Measurements from ENCODE around the gene GFOD1.
"Not testable (repeated sequence)": the region's sequence is repeated elsewhere in the genome, so short reads cannot be mapped to it uniquely, and the experiment has no call there.

Gene GFOD1

GRCh38 chr6:13434777-13435176 is 52.6 kb downstream of the GFOD1 start:
- DNase-seq (ENCODE audit: insufficient read length, low spot score) (no peak), FAIRE-seq (no peak)
- TF ChIP-seq CTCF (IDR thresholded peaks at IDR 0.05; ENCODE audit: insufficient read depth, missing control alignments) = no peak

DNA sequence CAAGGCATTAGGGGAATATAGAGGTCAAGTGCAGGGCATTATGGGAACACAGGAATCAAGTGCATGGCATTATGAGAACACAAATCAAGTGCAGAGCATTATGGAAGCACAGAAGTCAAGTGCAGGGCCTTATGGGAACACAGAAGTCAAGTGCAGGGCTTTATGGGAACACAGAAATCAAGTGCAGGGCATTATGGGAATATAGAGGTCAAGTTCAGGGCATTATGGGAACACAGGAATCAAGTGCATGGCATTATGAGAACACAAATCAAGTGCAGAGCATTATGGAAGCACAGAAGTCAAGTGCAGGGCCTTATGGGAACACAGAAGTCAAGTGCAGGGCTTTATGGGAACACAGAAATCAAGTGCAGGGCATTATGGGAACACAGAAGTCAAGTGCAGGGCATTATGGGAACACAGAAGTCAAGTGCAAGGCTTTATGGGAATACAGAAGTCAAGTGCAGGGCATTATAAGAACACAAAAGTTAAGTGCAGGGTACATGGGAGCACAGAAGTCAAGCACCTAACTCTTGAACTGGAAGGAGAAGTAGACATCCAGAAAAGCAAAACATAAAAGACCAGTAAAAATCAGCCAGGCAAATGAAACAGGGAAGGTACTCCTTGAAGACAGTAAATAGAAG is 53.1 kb downstream of the GFOD1 start:
- not testable (repeated sequence) for DNase-seq (ENCODE audit: insufficient read length, low spot score); FAIRE-seq

- FAIRE-seq = no peak
- TF ChIP-seq CTCF (IDR thresholded peaks at IDR 0.05; ENCODE audit: insufficient read depth, missing control alignments) = no peak
- DNase-seq (ENCODE audit: insufficient read length, low spot score) = no peak
Observed at GRCh38 chr6:13433709-13434121, 53.7 kb downstream of the GFOD1 start.

DNA sequence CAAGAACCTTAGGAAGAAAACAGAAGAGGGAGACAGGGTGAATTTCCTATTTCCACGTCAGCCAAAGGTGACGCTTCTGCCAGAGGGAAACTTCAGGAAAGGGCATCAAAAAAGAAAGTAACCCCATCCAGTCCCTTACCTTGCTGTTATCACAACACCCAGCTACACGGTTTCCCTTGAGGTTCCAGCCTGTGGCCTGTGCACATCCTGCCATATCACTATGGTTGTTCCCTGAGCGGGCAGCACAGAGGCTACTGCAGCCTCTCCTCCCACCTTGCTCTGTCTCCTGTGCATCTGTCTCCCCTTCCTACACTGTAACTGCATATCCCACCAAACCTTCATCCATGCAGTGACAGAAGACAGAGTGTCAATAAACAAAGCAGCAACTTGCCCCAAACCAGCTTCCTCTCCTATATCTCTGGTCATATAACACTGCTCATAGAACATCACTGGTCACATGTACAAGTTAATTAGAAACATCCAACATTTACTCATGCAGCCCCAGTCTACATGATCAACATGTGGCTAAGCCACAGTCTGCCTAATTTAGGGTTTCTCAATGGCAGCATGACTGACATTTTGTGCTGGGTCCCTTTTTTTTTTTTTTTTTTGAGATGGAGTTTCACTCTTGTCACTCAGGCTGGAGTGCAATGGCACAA is 54.7 kb downstream of the GFOD1 start:
- no peak for TF ChIP-seq CTCF (IDR thresholded peaks at IDR 0.05; ENCODE audit: insufficient read depth, missing control alignments)
- no peak for DNase-seq (ENCODE audit: insufficient read length, low spot score)
- no peak for FAIRE-seq

- DNase-seq (ENCODE audit: insufficient read length, low spot score) = no peak
- no peak for FAIRE-seq
Observed at GRCh38 chr6:13431861-13432465, 55.4 kb downstream of the GFOD1 start.

DNA sequence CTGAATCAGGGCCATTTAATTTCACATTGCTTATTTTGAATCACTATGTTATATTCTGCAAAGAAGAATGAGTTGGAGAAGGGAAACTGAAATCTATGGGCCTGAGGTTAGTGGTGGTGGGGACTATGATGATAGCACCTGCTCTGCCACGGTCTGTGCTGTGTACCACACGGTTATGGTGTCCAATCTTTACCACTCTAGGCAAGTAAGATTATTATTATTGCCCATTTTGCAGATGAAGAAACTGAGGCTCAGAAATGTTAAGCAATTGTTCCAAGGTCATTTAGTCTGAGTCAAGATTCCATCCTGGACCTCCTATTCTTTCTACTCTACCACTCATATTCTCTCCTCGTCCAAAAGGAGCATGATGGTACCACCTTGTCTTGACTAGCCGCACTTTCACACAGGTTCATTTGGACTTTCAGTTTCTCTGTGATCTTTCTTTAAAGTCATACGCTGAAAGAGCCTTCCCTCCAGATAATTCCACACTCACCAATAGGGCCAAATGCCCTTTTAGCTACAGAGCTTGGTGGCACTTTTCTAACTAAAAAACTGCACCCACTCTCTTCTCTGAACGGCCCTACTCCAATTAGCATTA is 56.2 kb downstream of the GFOD1 start:
- no peak for TF ChIP-seq CTCF (IDR thresholded peaks at IDR 0.05; ENCODE audit: insufficient read depth, missing control alignments)
- FAIRE-seq (no peak), DNase-seq (ENCODE audit: insufficient read length, low spot score) (no peak)

More at GRCh38 chr6:13431861-13432465, 55.4 kb downstream of the GFOD1 start:
- TF ChIP-seq CTCF (IDR thresholded peaks at IDR 0.05; ENCODE audit: insufficient read depth, missing control alignments) = no peak

GRCh38 chr6:13429406-13429753 is 58.0 kb downstream of the GFOD1 start:
- TF ChIP-seq CTCF (IDR thresholded peaks at IDR 0.05; ENCODE audit: insufficient read depth, missing control alignments) = no peak
- no peak for FAIRE-seq
- no peak for DNase-seq (ENCODE audit: insufficient read length, low spot score)

Measured in D721Med (cell line).